Measurements from ENCODE around the gene DAND5. TPM values are rescaled to one million over a fixed set of nuclear protein-coding genes. Genes with fewer than 3 reads are reported as not detected.
A peak's percentile ranks its signal among the peaks of the same experiment; 100 is the strongest.

The DAND5 gene
- polyA plus RNA-seq, 3 donors, result not detected

DNA sequence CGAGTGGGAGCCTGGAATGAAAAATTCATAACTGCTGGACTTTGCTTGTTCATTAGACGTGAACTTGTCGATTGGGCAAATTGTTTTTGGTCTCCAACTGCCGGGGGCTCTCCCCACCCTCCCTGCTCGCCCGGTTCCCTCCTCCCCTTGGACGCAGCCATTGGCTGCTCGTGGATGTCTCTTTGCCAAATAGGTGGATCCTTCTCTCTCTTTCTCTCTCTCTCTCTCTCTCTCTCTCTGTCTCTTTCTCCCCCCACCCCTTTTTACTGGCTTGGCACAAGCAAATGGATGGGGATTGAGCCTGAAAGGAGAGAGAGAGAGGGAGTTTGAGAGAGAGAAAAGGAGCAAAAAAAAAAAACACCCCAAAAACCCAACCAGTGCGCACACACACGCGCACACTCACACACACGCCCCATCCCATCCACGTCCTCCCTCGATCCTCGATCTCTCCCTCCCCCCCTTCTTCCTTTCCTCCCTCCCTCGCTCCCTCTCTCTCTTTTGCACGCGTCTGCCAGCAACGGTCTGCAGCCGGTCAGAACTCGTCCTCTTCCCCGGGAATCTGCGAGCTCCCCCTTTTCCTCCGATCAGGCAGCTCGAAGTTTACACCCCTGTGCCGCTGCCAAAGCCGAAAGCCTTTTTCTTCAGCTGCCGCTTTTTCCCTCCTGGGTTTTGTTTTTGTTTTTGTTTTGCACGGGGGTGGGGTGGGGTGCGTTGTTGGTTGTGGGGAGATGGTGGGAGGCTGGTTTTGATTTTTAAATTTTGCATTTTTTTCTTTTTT, 53.7 kb downstream of the DAND5 start:
- Histone ChIP-seq H4K20me1 (ENCODE audit: insufficient read depth, low read length) (peaks cover 10% of the 10 kb centered on the region), H3K27ac (ENCODE audit: low read depth in 1 of 2, low read length in 2 of 2) (no peak overlapping the region), H3K4me2 (replicated peaks; ENCODE audit: extremely low read depth, low read length, poor library complexity, severe bottlenecking) (peak overlapping the region; percentile 92), H3K4me3 (replicated peaks in 1 of 3; ENCODE audit: low read depth in 2 of 3, low read length in 3 of 3) (peak overlapping the region; percentile 33 to 81 (median 39)), H3K4me1 (ENCODE audit: control insufficient read depth in 1 of 2, insufficient read depth in 2 of 2, low read length in 2 of 2) (peaks cover 24 to 36% of the 10 kb centered on the region in 2 donors), H3K9me3 (replicated peaks in 1 of 2; ENCODE audit: control insufficient read depth in 1 of 2, insufficient read depth in 1 of 2, low read length in 2 of 2) (no peaks in the 10 kb centered on the region), H3K79me2 (ENCODE audit: insufficient read depth, low read length) (no peaks in the 10 kb centered on the region), H3K36me3 (replicated peaks in 1 of 2; ENCODE audit: control insufficient read depth in 1 of 2, insufficient read depth in 2 of 2, low read length in 2 of 2) (no peaks in the 10 kb centered on the region), H3K9ac (ENCODE audit: insufficient read depth, low read length, poor library complexity, severe bottlenecking) (peak overlapping the region; percentile 59), H3K27me3 (ENCODE audit: control insufficient read depth in 2 of 2, insufficient read depth in 2 of 2, low read length in 2 of 2) (peaks cover 10 to 23% of the 10 kb centered on the region in 2 donors), H2AFZ (ENCODE audit: insufficient read depth, low read depth, low read length, poor library complexity, severe bottlenecking) (peak overlapping the region; percentile 63)
- peak overlapping the region in 2 of 7 donors; percentile 11 to 28 for H3K27ac Mint-ChIP-seq
- H3K4me1 Mint-ChIP-seq, result peaks cover 33% of the 10 kb centered on the region
- intact Hi-C loops (cut with micrococcal nuclease), result no loop called here
- WGBS (ENCODE audit: insufficient coverage), result under 1% methylated on average over 18 of the region's 30 CpGs
- H3K4me3 Mint-ChIP-seq, result peak overlapping the region; percentile 85 to 92
- DNase-seq, result no peak
- no peak for TF ChIP-seq CTCF (IDR thresholded peaks at IDR 0.05)
- H3K9me3 Mint-ChIP-seq, result peaks cover 0 to 8% (median 5%) of the 10 kb centered on the region in 7 donors
- peaks cover 37 to 42% (median 39%) of the 10 kb centered on the region in 3 donors for H3K27me3 Mint-ChIP-seq (ENCODE audit: low read depth in 3 of 3)
- peaks cover 12 to 20% of the 10 kb centered on the region in 2 donors for H3K36me3 Mint-ChIP-seq

GRCh38 chr19:13023656-13024055, 54.3 kb downstream of the DAND5 start:
- Histone ChIP-seq H3K9me3 (replicated peaks in 1 of 2; ENCODE audit: control insufficient read depth in 1 of 2, insufficient read depth in 1 of 2, low read length in 2 of 2) (no peaks in the 10 kb centered on the region), H3K4me2 (replicated peaks; ENCODE audit: extremely low read depth, low read length, poor library complexity, severe bottlenecking) (peak overlapping the region; percentile 92), H3K9ac (ENCODE audit: insufficient read depth, low read length, poor library complexity, severe bottlenecking) (no peak overlapping the region), H4K20me1 (ENCODE audit: insufficient read depth, low read length) (peaks cover 10% of the 10 kb centered on the region), H3K36me3 (replicated peaks in 1 of 2; ENCODE audit: control insufficient read depth in 1 of 2, insufficient read depth in 2 of 2, low read length in 2 of 2) (no peaks in the 10 kb centered on the region), H3K4me3 (replicated peaks in 1 of 3; ENCODE audit: low read depth in 2 of 3, low read length in 3 of 3) (peak overlapping the region in 1 of 3 experiments; percentile 81), H3K4me1 (ENCODE audit: control insufficient read depth in 1 of 2, insufficient read depth in 2 of 2, low read length in 2 of 2) (peaks cover 24 to 36% of the 10 kb centered on the region in 2 donors), H3K79me2 (ENCODE audit: insufficient read depth, low read length) (no peaks in the 10 kb centered on the region), H3K27ac (ENCODE audit: low read depth in 1 of 2, low read length in 2 of 2) (no peak overlapping the region), H3K27me3 (ENCODE audit: control insufficient read depth in 2 of 2, insufficient read depth in 2 of 2, low read length in 2 of 2) (peaks cover 10 to 23% of the 10 kb centered on the region in 2 donors), H2AFZ (ENCODE audit: insufficient read depth, low read depth, low read length, poor library complexity, severe bottlenecking) (no peak overlapping the region)
- Mint-ChIP-seq H3K27ac (no peak overlapping the region), H3K4me1 (peaks cover 33% of the 10 kb centered on the region), H3K36me3 (peaks cover 12 to 20% of the 10 kb centered on the region in 2 donors), H3K9me3 (peaks cover 0 to 8% (median 5%) of the 10 kb centered on the region in 7 donors), H3K4me3 (peak overlapping the region; percentile 85 to 92), H3K27me3 (ENCODE audit: low read depth in 3 of 3) (peaks cover 38 to 42% (median 39%) of the 10 kb centered on the region in 3 donors)
- WGBS (ENCODE audit: insufficient coverage), result no CpG with 5 or more reads among the region's 8 CpGs
- TF ChIP-seq CTCF (IDR thresholded peaks at IDR 0.05), result no peak
- intact Hi-C loops (cut with micrococcal nuclease), result no loop called here
- DNase-seq, result no peak

Small RNA genes lying within 50 kb of the gene (small RNA-seq; reads per million reads assigned to genes)
- gene MIR5695 (ENCODE audit: insufficient read length, low read depth), result not detected
- gene MIR6515 (ENCODE audit: insufficient read length, low read depth), result not detected

Other genes with a start within 250 kb of the DAND5 start
- 10 to 100 TPM in 1 of 3 donors, under 1 TPM in 2; 0.28 to 45.2 (median 0.52) TPM for gene TNPO2, start 245.6 kb upstream of the DAND5 start, polyA plus RNA-seq
- gene TRIR, start 234.9 kb upstream of the DAND5 start, polyA plus RNA-seq, result 100 to 1,000 TPM; 152 to 187 (median 175) TPM
- 100 to 1,000 TPM in 2 of 3 donors, 10 to 100 TPM in 1; 97.5 to 122 (median 108) TPM for gene GET3, start 232.1 kb upstream of the DAND5 start, polyA plus RNA-seq
- gene BEST2, start 217.8 kb upstream of the DAND5 start, polyA plus RNA-seq, result not detected
- gene HOOK2, start 194.0 kb upstream of the DAND5 start, polyA plus RNA-seq, result 10 to 100 TPM in 1 of 3 donors, 1 to 10 TPM in 1, under 1 TPM in 1; 0.55 to 28.6 (median 1.1) TPM
- gene JUNB, start 178.1 kb upstream of the DAND5 start, polyA plus RNA-seq, result 1,000 to 10,000 TPM; 1,279 to 3,167 (median 1,468) TPM
- gene PRDX2, start 167.8 kb upstream of the DAND5 start, polyA plus RNA-seq, result 10 to 100 TPM; 40.0 to 71.5 (median 46.7) TPM
- gene THSD8, start 167.5 kb upstream of the DAND5 start, polyA plus RNA-seq, result 1 to 10 TPM in 1 of 3 donors, not detected in 2; 4.0 TPM
- 10 to 100 TPM in 2 of 3 donors, 1 to 10 TPM in 1; 8.7 to 21.5 (median 15.2) TPM for gene RNASEH2A, start 163.0 kb upstream of the DAND5 start, polyA plus RNA-seq
- not detected for gene RTBDN, start 135.0 kb upstream of the DAND5 start, polyA plus RNA-seq
- 1 to 10 TPM in 2 of 3 donors, under 1 TPM in 1; 0.28 to 3.6 (median 1.1) TPM for gene MAST1, start 131.1 kb upstream of the DAND5 start, polyA plus RNA-seq
- gene DNASE2, start 88.1 kb upstream of the DAND5 start, polyA plus RNA-seq, result 10 to 100 TPM; 38.8 to 91.6 (median 44.8) TPM
- under 1 TPM; 0.24 to 0.45 (median 0.28) TPM for gene KLF1, start 82.4 kb upstream of the DAND5 start, polyA plus RNA-seq
- 10 to 100 TPM in 1 of 3 donors, 1 to 10 TPM in 2; 7.3 to 30.5 (median 9.6) TPM for gene GCDH, start 78.4 kb upstream of the DAND5 start, polyA plus RNA-seq
- gene SYCE2, start 50.3 kb upstream of the DAND5 start, polyA plus RNA-seq, result under 1 TPM in 1 of 3 donors, not detected in 2; 0.35 TPM
- gene FARSA, start 35.9 kb upstream of the DAND5 start, polyA plus RNA-seq, result 10 to 100 TPM; 29.0 to 49.2 (median 47.9) TPM
- gene CALR, start 31.0 kb upstream of the DAND5 start, polyA plus RNA-seq, result 100 to 1,000 TPM; 109 to 441 (median 133) TPM
- gene RAD23A, start 23.7 kb upstream of the DAND5 start, polyA plus RNA-seq, result 10 to 100 TPM; 45.5 to 88.0 (median 55.3) TPM
- 10 to 100 TPM in 2 of 3 donors, 1 to 10 TPM in 1; 8.3 to 42.4 (median 31.6) TPM for gene GADD45GIP1, start 12.4 kb upstream of the DAND5 start, polyA plus RNA-seq
- gene NFIX, start 25.9 kb downstream of the DAND5 start, polyA plus RNA-seq, result 1 to 10 TPM in 1 of 3 donors, under 1 TPM in 2; 0.25 to 3.7 (median 0.90) TPM
- 10 to 100 TPM; 35.7 to 51.1 (median 37.1) TPM for gene LYL1, start 133.3 kb downstream of the DAND5 start, polyA plus RNA-seq
- 10 to 100 TPM; 14.5 to 94.7 (median 14.5) TPM for gene TRMT1, start 147.2 kb downstream of the DAND5 start, polyA plus RNA-seq
- 10 to 100 TPM in 1 of 3 donors, 1 to 10 TPM in 2; 1.1 to 20.1 (median 2.2) TPM for gene NACC1, start 148.7 kb downstream of the DAND5 start, polyA plus RNA-seq
- 100 to 1,000 TPM; 158 to 392 (median 172) TPM for gene STX10, start 180.8 kb downstream of the DAND5 start, polyA plus RNA-seq
- 100 to 1,000 TPM; 355 to 804 (median 601) TPM for gene IER2, start 180.8 kb downstream of the DAND5 start, polyA plus RNA-seq

All from CD14-positive monocyte (primary cell).